CD4-positive, alpha-beta T cell treated with Interleukin-17A for 4 hours (primary cell): ENCODE results near the gene TFPI.
"Not testable (repeated sequence)": the region's sequence is repeated elsewhere in the genome, so short reads cannot be mapped to it uniquely, and the experiment has no call there.

Experiments
- DNase-seq: peaks from one replicate; pipeline ENCODE4 v3.0.0-alpha.2; 2020; ENCODE audit warnings: mixed read lengths

The TFPI gene

GRCh38 chr2:187552828-187553681, 1.2 kb downstream of the TFPI start:
- DNase-seq: no peak

GRCh38 chr2:187552381-187552780, 1.9 kb downstream of the TFPI start:
- DNase-seq: no peak

- DNase-seq: no peak
These were observed 3.4 kb downstream of the TFPI start for GRCh38 chr2:187550857-187551256.

- no peak for DNase-seq
These were observed 4.2 kb downstream of the TFPI start for GRCh38 chr2:187549951-187550555.

- no peak for DNase-seq
These were observed 5.0 kb downstream of the TFPI start for GRCh38 chr2:187549193-187549592.

- no peak for DNase-seq
These were observed 5.6 kb downstream of the TFPI start for GRCh38 chr2:187548656-187549055.

- DNase-seq: no peak
These were observed 6.8 kb downstream of the TFPI start for GRCh38 chr2:187547353-187547979.

- no peak for DNase-seq
These were observed 7.4 kb downstream of the TFPI start for GRCh38 chr2:187546762-187547333.

- DNase-seq: no peak
These were observed 8.9 kb downstream of the TFPI start for GRCh38 chr2:187545238-187545751.

GRCh38 chr2:187544371-187545080, 9.7 kb downstream of the TFPI start:
- no peak for DNase-seq

GRCh38 chr2:187543488-187543887, 10.7 kb downstream of the TFPI start:
- DNase-seq: no peak

GRCh38 chr2:187542123-187542522, 12.1 kb downstream of the TFPI start:
- no peak for DNase-seq

GRCh38 chr2:187541086-187542085, 12.8 kb downstream of the TFPI start:
- no peak for DNase-seq

- DNase-seq: not testable (repeated sequence)
These were observed 16.0 kb downstream of the TFPI start for GRCh38 chr2:187538222-187538621.

- not testable (repeated sequence) for DNase-seq
These were observed 18.9 kb downstream of the TFPI start for GRCh38 chr2:187535381-187535780.

- DNase-seq: no peak
These were observed 21.7 kb downstream of the TFPI start for GRCh38 chr2:187532333-187533120.

- DNase-seq: no peak
These were observed 24.1 kb downstream of the TFPI start for GRCh38 chr2:187529977-187530721.

GRCh38 chr2:187529248-187529976, 24.8 kb downstream of the TFPI start:
- no peak for DNase-seq

- no peak for DNase-seq
These were observed 26.2 kb downstream of the TFPI start for GRCh38 chr2:187528042-187528441.
